Measurements from ENCODE around the gene PADI3. TPM values are rescaled to one million over a fixed set of nuclear protein-coding genes. Genes with fewer than 3 reads are reported as not detected.

PADI3 gene
- total and polyA plus RNA-seq, 2 of the 4 experiments (the other 2 are of a cell fraction): not detected

GRCh38 chr1:17245816-17246325 is 3.0 kb upstream of the PADI3 start:
- H2BK5ac ChIP-seq (ENCODE audit: low read depth, low read length, poor library complexity, severe bottlenecking): no peak overlapping the region
- H3K4ac ChIP-seq (ENCODE audit: low read depth, low read length): no peak overlapping the region
- no peak overlapping the region for H2AK5ac ChIP-seq (ENCODE audit: low read depth, low read length)
- peaks cover 17% of the 10 kb centered on the region for H3K27me3 ChIP-seq (ENCODE audit: control insufficient read depth, insufficient read depth, low read length)
- H2AFZ ChIP-seq (replicated peaks; ENCODE audit: low read length, poor library complexity): no peak overlapping the region
- no peak overlapping the region for H3K23ac ChIP-seq (ENCODE audit: low read depth, low read length)
- no peak overlapping the region for H3K14ac ChIP-seq (replicated peaks; ENCODE audit: low read depth, low read length)
- H2BK20ac ChIP-seq (ENCODE audit: low read depth, low read length): no peak overlapping the region
- H3K9me3 ChIP-seq (ENCODE audit: control insufficient read depth, insufficient read depth, low read length): no peaks in the 10 kb centered on the region
- no peak overlapping the region for H3K4me2 ChIP-seq (ENCODE audit: low read depth, low read length)
- no peaks in the 10 kb centered on the region for H4K20me1 ChIP-seq (ENCODE audit: insufficient read depth, low read length)
- H3K36me3 ChIP-seq (ENCODE audit: control insufficient read depth, insufficient read depth, low read length): no peaks in the 10 kb centered on the region
- no peak overlapping the region for H4K5ac ChIP-seq (ENCODE audit: low read depth, low read length)
- no peaks in the 10 kb centered on the region for H3K79me1 ChIP-seq (ENCODE audit: low read depth in 1 of 2, low read length in 2 of 2)
- H2BK120ac ChIP-seq (ENCODE audit: low read depth, low read length): no peak overlapping the region
- H3K56ac ChIP-seq (ENCODE audit: extremely low read depth, insufficient read depth, low read length): no peak overlapping the region
- ATAC-seq (ENCODE audit: low read depth): no peak
- ChIA-PET POLR2A (ENCODE audit: unreplicated experiment) (no interaction called here), CTCF (interaction anchor here (0.6 to 1.5 kb wide), 3 partner anchors 10 to 120 kb away, joined by 7 to 9 read pairs (median 8); no protein-coding TSS in a partner anchor)
- H3K27ac ChIP-seq (ENCODE audit: insufficient read depth, low read length): no peak overlapping the region
- H3K9ac ChIP-seq (ENCODE audit: low read depth, low read length): no peak overlapping the region
- no peak overlapping the region for H4K91ac ChIP-seq (ENCODE audit: insufficient read depth, low read depth, low read length)
- H3K4me1 ChIP-seq (ENCODE audit: control insufficient read depth, insufficient read depth, low read length): no peaks in the 10 kb centered on the region
- H3K9me1 ChIP-seq (ENCODE audit: insufficient read depth, low read length): 0 out of 2 replicates have a peak, but pooled peaks cover 2% of the 10 kb centered on the region
- WGBS, 2 experiments (ENCODE audit: extremely low coverage in 2 of 2, insufficient read length in 1 of 2): 54% methylated on average over 3 of the region's 7 CpGs; no CpG with 5 or more reads in 1 of the 2 experiments
- no peak overlapping the region for H3K18ac ChIP-seq (ENCODE audit: low read depth, low read length)
- intact Hi-C loops (cut with micrococcal nuclease) (loop anchor here (5.0 kb wide), 1 partner anchor 86 kb away; no protein-coding TSS in a partner anchor), dilution Hi-C loops (cut with HindIII; ENCODE audit: low sequenced_read_pairs, unreplicated experiment) (no loop called here), in situ Hi-C loops (cut with MboI; ENCODE audit: low sequenced_read_pairs) (no loop called here)
- H4K8ac ChIP-seq (ENCODE audit: low read depth in 2 of 2, low read length in 2 of 2): no peak overlapping the region
- H2AK9ac ChIP-seq (replicated peaks; ENCODE audit: low read depth, low read length, poor library complexity): no peak overlapping the region
- BruUV-seq (replicated peaks): no TSS peak
- H3K4me3 ChIP-seq (ENCODE audit: insufficient read depth, low read depth, low read length): no peak overlapping the region
- no peak overlapping the region for H2BK15ac ChIP-seq (ENCODE audit: low read depth, low read length)
- DNase-seq: no peak
- TF ChIP-seq SMC3 (IDR thresholded peaks at IDR 0.05; ENCODE audit: low read depth, low read length): no peak
- TF ChIP-seq CHD1 (IDR thresholded peaks at IDR 0.05; ENCODE audit: low read depth, low read length): no peak
- TF ChIP-seq RCOR1 (IDR thresholded peaks at IDR 0.05; ENCODE audit: insufficient replicate concordance, low read length): no peak
